GM12875 (cell line): ENCODE measurements around the gene VKORC1L1.
"Not testable (repeated sequence)": the region's sequence is repeated elsewhere in the genome, so short reads cannot be mapped to it uniquely, and the experiment has no call there.

Experiments
- H3K4me3 ChIP-seq: one replicate; pipeline ENCODE4 v1.5.1; 2011; ENCODE audit warnings: low read depth, low read length, control low read depth
- TF ChIP-seq, protein P1 (sequence below): IDR thresholded peaks from 2 replicates; pipeline ENCODE4 v1.5.1; 2011; ENCODE audit warnings: low read depth, mild to moderate bottlenecking, control low read depth, inconsistent platforms, low read length, moderate library complexity, borderline replicate concordance; ENCODE audit not compliant: insufficient read depth

Gene VKORC1L1

DNA sequence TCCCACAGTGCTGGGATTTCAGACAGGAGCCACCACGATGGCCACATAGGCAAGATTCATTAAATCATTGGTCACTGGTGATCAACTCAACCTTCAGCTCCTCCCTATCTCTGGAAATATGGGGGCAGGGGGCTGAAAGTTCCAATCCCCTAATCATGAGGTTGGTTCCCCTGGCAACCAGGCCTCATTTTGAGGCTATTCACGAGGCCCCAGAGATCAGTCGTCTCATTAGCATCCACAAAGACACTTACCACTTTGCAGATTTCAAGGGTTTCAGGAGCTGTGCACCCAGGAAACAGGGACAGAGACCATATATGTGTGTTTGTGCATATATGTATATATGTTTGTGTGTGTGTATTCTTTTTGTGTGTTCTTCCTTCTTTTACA, 116.8 kb downstream of the VKORC1L1 start:
- TF ChIP-seq, protein P1, sequence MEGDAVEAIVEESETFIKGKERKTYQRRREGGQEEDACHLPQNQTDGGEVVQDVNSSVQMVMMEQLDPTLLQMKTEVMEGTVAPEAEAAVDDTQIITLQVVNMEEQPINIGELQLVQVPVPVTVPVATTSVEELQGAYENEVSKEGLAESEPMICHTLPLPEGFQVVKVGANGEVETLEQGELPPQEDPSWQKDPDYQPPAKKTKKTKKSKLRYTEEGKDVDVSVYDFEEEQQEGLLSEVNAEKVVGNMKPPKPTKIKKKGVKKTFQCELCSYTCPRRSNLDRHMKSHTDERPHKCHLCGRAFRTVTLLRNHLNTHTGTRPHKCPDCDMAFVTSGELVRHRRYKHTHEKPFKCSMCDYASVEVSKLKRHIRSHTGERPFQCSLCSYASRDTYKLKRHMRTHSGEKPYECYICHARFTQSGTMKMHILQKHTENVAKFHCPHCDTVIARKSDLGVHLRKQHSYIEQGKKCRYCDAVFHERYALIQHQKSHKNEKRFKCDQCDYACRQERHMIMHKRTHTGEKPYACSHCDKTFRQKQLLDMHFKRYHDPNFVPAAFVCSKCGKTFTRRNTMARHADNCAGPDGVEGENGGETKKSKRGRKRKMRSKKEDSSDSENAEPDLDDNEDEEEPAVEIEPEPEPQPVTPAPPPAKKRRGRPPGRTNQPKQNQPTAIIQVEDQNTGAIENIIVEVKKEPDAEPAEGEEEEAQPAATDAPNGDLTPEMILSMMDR: no peak
- no peak overlapping the region for H3K4me3 ChIP-seq

DNA sequence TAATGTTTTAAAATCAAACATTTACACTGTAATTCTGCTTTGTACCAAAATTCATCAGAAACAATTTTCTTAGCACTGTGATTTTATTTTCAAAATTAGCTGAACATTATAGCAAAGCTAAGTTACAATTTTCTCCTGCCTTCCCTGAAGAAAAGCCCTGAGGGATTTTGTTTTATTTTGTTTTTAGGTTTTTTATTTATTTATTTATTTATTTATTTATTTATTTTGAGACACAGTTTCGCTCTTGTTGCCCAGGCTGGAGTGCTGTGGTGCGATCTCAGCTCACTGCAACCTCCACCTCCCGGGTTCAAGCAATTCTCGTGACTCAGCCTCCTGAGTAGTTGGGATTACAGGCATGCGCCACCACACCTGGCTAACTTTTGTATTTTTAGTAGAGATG, 119.0 kb downstream of the VKORC1L1 start:
- H3K4me3 ChIP-seq: not testable (repeated sequence)

DNA sequence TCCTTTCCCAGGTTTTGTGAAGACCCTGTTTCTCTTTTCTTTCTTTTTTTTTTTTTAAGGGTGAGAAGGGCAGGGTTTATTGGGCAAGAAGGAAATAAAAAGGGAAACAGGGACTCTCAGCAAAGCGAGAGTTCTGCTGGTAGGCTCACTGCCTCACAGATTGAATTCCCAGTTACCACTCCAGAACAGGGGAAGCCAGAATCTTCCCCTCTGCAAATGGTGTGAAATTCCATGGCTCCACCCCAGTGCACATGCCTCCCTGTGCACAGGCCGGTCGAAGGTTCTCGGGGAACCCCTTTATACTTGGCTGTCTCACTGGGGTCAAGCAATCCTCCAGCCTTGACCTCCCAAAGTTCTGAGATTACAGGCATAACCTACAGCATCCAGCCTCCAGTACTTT, 119.7 kb downstream of the VKORC1L1 start:
- TF ChIP-seq, protein P1: no peak
- no peak overlapping the region for H3K4me3 ChIP-seq

DNA sequence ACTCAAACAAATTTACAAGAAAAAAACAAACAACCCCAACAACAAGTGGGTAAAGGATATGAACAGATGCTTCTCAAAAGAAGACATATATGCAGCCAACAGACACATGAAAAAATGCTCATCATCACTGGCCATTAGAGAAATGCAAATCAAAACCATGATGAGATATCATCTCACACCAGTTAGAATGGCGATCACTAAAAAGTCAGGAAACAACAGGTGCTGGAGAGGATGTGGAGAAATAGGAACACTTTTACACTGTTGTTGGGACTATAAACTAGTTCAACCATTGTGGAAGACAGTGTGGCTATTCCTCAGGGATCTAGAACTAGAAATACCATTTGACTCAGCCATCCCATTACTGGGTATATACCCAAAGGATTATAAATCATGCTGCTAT, 122.1 kb downstream of the VKORC1L1 start:
- H3K4me3 ChIP-seq: not testable (repeated sequence)

DNA sequence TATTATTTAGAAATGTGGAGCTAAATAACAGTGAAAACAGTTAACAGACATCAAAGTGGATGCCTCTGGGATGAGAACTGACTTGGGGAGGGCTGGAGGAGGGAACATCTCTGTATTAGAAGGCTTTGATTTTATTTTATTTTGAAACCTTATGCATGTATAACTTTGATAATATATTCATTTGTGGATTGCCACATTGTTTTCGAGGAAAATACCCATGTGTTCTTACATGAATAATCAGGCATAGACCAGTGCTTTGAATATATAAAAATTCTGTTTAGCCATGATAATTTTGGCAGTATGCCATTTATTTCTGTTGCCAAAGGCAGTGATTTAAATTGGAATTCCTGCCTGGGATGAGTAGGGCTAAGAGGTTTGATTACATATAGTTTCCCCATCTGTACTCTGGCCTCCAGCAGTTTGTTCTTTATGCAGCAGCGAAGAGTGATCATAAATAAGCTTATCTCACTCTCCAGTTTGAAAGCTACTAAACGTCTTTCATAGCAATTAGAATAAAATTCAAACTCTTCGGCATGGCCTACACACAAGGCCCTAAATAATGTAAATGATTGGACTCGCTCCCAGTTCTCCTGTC, 128.0 kb downstream of the VKORC1L1 start:
- H3K4me3 ChIP-seq: not testable (repeated sequence)

DNA sequence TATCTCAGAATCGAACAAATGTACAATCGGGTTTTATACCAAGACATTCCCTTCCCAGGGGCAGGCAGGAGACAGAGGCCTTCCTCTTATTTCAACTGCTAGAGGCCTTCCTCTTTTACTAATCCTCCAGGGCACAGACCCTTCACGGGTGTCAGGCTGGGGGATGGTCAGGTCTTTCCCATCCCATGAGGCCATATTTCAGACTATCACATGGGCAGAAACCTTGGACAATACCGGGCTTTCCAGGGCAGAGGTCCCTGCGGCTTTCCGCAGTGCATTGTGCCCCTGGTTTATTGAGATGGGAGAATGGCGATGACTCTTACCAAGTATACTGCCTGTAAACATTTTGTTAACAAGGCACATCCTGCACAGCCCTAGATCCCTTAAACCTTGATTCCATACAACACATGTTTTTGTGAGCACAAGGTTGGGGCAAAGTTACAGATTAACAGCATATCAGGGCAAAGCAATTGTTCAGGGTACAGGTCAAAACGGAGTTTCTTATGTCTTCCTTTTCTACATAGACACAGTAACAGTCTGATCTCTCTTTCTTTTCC, 132.3 kb downstream of the VKORC1L1 start:
- H3K4me3 ChIP-seq: not testable (repeated sequence)

DNA sequence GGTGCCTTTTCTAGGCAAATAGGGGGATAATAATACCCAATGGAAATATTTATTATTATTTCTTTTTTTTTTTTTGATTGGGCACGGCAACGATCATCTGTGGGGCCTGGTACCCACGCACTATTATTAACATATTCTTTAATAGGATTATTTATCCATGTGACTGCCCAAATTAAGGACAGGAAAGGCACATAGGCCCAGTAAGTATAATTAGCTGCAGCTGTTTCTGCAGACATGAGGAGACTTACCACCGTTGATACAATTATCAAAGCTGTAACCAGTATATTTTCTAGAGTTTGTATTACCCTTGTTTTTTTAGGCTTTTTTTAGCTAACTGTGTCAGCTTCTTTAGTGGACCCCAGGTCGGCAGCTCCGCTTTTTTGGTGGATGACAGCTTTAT, 134.4 kb downstream of the VKORC1L1 start:
- no peak overlapping the region for H3K4me3 ChIP-seq
- TF ChIP-seq, protein P1: no peak
